Panc1 (cell line): ENCODE results near the gene MRPL48. TPM values are rescaled to one million over a fixed set of nuclear protein-coding genes. Genes with fewer than 3 reads are reported as not detected.

Source experiments
- ATAC-seq: fragments of 200-7000 bp; cut with Tn5 transposase; 2 replicates; pipeline ENCODE4 v1.9.1; 2020; ENCODE audit warnings: mild to moderate bottlenecking, moderate library complexity
- BruUV-seq: library from RNA; stranded (reverse); fragments of 400-500 nt; replicated peaks from 2 replicates; lab custom pipeline; 2021; lab: Mats Ljungman, UMichigan
- CTCF ChIA-PET: fragments of 300-600 bp; sonication (Branson Sonifier 250); formaldehyde crosslinking; loops from one replicate; lab custom pipeline; 2022; ENCODE audit warnings: antibody characterized with exemption; lab: Charles Lee
- POLR2A ChIA-PET: fragments of 300-600 bp; sonication (Branson Sonifier 250); formaldehyde crosslinking; loops from one replicate; lab custom pipeline; 2022; ENCODE audit warnings: antibody characterized with exemption; lab: Charles Lee
- DNase-seq: peaks from one replicate; pipeline ENCODE4 v3.0.0-alpha.2; 2010; ENCODE audit warnings: low read depth, low spot score
- H3K27ac ChIP-seq: 2 replicates; pipeline ENCODE4 v1.5.1; 2011; ENCODE audit warnings: mild to moderate bottlenecking, low read length, inconsistent platforms
- H3K27me3 ChIP-seq: fragments of 200-500 bp; sonication (Bioruptor generic); 2 replicates; pipeline ENCODE4 v1.6.0; 2014; ENCODE audit warnings: low read length, inconsistent platforms; ENCODE audit not compliant: control insufficient read depth, insufficient read depth
- H3K36me3 ChIP-seq: fragments of 200-500 bp; sonication (Bioruptor generic); 2 replicates; pipeline ENCODE4 v1.5.1; 2014; ENCODE audit warnings: inconsistent platforms, mild to moderate bottlenecking, low read length, moderate library complexity; ENCODE audit not compliant: control insufficient read depth, insufficient read depth
- H3K4me1 ChIP-seq: 2 replicates; pipeline ENCODE4 v1.5.1; 2011; ENCODE audit warnings: inconsistent platforms, mild to moderate bottlenecking, low read length, moderate library complexity; ENCODE audit not compliant: control insufficient read depth, insufficient read depth
- H3K4me3 ChIP-seq, 2 experiments: 2 replicates each; pipeline ENCODE4 v1.5.1; 2011 to 2012; ENCODE audit warnings: low read depth in 2 of 2, low read length in 2 of 2, mild to moderate bottlenecking in 2 of 2, inconsistent platforms in 1 of 2, moderate library complexity in 1 of 2
- H3K9me3 ChIP-seq: fragments of 200-500 bp; sonication (Bioruptor generic); 2 replicates; pipeline ENCODE4 v1.5.1; 2014; ENCODE audit warnings: low read depth, mild to moderate bottlenecking, inconsistent platforms, low read length, moderate library complexity; ENCODE audit not compliant: control insufficient read depth, insufficient read depth
- POLR2AphosphoS5 ChIP-seq: IDR thresholded peaks from 2 replicates; pipeline ENCODE4 v1.6.1; 2012; ENCODE audit warnings: mild to moderate bottlenecking, low read depth, low read length, moderate library complexity
- SIN3A ChIP-seq: IDR thresholded peaks from 2 replicates; pipeline ENCODE4 v1.6.1; 2012; ENCODE audit warnings: low read depth, mild to moderate bottlenecking, low read length, moderate library complexity, borderline replicate concordance; ENCODE audit not compliant: insufficient read depth
- TCF7L2 ChIP-seq: IDR thresholded peaks from 2 replicates; pipeline ENCODE4 v1.6.1; 2011; ENCODE audit warnings: mild to moderate bottlenecking, low read depth, low read length, inconsistent platforms
- in situ Hi-C: cut with HindIII; loops from 2 replicates; pipeline ENCODE4 v1.10.0; 2016; ENCODE audit warnings: low sequenced_read_pairs, low pct_unique_long_range_greater_than_20kb
- intact Hi-C: fragments of 100-400 bp; cut with micrococcal nuclease; formaldehyde crosslinking; loops from one replicate; pipeline ENCODE4 v1.10.0; 2022; ENCODE audit not compliant: unreplicated experiment
- total RNA-seq: library from RNA; stranded (reverse); gene quantifications from one replicate; pipeline ENCODE4 v1.2.1, GENCODE V29; 2021; ENCODE audit not compliant: unreplicated experiment
- TF ChIP-seq, protein P1 (sequence below): fragments of 450-650 bp; IDR thresholded peaks from 2 replicates; pipeline ENCODE4 v1.5.1; 2017; ENCODE audit warnings: mild to moderate bottlenecking
- TF ChIP-seq, protein P2 (sequence below), 2 experiments: IDR thresholded peaks; 2 replicates each; pipeline ENCODE4 v1.6.1; 2011 to 2012; ENCODE audit warnings: low read depth in 2 of 2, control low read depth in 1 of 2, low read length in 1 of 2, mild to moderate bottlenecking in 1 of 2, moderate library complexity in 1 of 2; ENCODE audit not compliant: insufficient read depth in 1 of 2

Gene MRPL48
- total RNA-seq, 1 experiment from 2014 or later: 42.0 TPM

DNA sequence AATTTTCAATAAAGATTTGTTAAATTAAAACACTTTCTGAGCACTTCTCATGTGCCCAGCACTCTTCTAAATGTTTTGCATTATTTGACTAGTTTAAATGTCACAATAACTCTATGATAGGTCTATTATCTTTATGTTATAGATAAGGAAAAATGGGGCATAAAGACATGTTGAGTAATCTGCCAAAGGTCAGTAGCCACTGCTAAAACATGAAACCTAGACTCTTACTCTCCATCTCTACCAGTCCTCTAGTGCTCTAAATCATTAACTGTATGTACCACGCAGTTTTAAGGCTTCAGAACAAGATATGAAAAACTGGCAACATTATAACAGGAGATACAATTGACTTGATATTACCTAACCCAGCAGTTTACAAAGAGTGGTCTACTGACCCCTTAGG, 33.7 kb upstream of the MRPL48 start:
- BruUV-seq: no TSS peak
- DNase-seq (no peak), ATAC-seq (no peak)
- H3K27ac ChIP-seq: no peak overlapping the region
- CTCF ChIA-PET: no interaction called here
- in situ Hi-C loops: no loop called here
- H3K27me3 ChIP-seq: no peaks in the 10 kb centered on the region
- POLR2A ChIA-PET: interaction anchor here (0.6 kb wide), 1 partner anchor 94 kb away, joined by 3 read pairs; no protein-coding TSS in a partner anchor
- no peaks in the 10 kb centered on the region for H3K36me3 ChIP-seq
- intact Hi-C loops: no loop called here
- H3K4me1 ChIP-seq: peaks cover 17% of the 10 kb centered on the region; the same call in 1 of the 2 replicates
- H3K4me3 ChIP-seq: no peak overlapping the region
- no peaks in the 10 kb centered on the region for H3K9me3 ChIP-seq
- TF ChIP-seq, protein P1, sequence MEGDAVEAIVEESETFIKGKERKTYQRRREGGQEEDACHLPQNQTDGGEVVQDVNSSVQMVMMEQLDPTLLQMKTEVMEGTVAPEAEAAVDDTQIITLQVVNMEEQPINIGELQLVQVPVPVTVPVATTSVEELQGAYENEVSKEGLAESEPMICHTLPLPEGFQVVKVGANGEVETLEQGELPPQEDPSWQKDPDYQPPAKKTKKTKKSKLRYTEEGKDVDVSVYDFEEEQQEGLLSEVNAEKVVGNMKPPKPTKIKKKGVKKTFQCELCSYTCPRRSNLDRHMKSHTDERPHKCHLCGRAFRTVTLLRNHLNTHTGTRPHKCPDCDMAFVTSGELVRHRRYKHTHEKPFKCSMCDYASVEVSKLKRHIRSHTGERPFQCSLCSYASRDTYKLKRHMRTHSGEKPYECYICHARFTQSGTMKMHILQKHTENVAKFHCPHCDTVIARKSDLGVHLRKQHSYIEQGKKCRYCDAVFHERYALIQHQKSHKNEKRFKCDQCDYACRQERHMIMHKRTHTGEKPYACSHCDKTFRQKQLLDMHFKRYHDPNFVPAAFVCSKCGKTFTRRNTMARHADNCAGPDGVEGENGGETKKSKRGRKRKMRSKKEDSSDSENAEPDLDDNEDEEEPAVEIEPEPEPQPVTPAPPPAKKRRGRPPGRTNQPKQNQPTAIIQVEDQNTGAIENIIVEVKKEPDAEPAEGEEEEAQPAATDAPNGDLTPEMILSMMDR: no peak

DNA sequence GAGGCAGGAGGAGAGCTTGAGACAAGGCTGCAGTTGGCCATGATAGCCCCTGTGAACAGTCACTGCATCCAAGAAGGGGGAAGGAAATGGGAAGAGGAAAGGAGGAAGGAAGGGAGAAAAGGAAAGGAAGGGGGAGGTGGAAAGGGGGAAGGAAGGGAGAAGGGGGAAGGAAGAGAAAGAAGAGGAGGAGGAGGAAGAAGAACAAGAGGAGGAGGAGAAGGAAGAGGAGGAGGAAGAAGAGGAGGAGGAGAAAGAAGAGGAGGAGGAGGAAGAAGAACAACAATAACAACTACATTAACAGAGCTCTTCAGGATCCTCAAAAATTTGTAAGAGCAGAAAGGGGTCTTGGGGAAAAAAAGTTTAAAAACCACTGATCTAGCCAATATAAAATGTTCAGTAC, 32.0 kb upstream of the MRPL48 start:
- no peak for ATAC-seq
- Histone ChIP-seq H3K4me1 (peaks cover 21% of the 10 kb centered on the region; the same call in 1 of the 2 replicates), H3K27ac (no peak overlapping the region), H3K4me3 (no peak overlapping the region), H3K36me3 (no peaks in the 10 kb centered on the region), H3K9me3 (no peaks in the 10 kb centered on the region), H3K27me3 (no peaks in the 10 kb centered on the region)
- ChIA-PET CTCF (no interaction called here), POLR2A (no interaction called here)
- TF ChIP-seq SIN3A: no peak
- TF ChIP-seq, protein P2, sequence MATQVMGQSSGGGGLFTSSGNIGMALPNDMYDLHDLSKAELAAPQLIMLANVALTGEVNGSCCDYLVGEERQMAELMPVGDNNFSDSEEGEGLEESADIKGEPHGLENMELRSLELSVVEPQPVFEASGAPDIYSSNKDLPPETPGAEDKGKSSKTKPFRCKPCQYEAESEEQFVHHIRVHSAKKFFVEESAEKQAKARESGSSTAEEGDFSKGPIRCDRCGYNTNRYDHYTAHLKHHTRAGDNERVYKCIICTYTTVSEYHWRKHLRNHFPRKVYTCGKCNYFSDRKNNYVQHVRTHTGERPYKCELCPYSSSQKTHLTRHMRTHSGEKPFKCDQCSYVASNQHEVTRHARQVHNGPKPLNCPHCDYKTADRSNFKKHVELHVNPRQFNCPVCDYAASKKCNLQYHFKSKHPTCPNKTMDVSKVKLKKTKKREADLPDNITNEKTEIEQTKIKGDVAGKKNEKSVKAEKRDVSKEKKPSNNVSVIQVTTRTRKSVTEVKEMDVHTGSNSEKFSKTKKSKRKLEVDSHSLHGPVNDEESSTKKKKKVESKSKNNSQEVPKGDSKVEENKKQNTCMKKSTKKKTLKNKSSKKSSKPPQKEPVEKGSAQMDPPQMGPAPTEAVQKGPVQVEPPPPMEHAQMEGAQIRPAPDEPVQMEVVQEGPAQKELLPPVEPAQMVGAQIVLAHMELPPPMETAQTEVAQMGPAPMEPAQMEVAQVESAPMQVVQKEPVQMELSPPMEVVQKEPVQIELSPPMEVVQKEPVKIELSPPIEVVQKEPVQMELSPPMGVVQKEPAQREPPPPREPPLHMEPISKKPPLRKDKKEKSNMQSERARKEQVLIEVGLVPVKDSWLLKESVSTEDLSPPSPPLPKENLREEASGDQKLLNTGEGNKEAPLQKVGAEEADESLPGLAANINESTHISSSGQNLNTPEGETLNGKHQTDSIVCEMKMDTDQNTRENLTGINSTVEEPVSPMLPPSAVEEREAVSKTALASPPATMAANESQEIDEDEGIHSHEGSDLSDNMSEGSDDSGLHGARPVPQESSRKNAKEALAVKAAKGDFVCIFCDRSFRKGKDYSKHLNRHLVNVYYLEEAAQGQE (IDR thresholded peaks at IDR 0.05; ENCODE audit: insufficient read depth in 1 of 2, low read depth in 2 of 2, low read length in 1 of 2): no peak
- no peak for TF ChIP-seq TCF7L2
- TF ChIP-seq, protein P1: no peak
- TF ChIP-seq POLR2AphosphoS5: no peak
- intact Hi-C loops (no loop called here), in situ Hi-C loops (no loop called here)
- no TSS peak for BruUV-seq
- no peak for DNase-seq

DNA sequence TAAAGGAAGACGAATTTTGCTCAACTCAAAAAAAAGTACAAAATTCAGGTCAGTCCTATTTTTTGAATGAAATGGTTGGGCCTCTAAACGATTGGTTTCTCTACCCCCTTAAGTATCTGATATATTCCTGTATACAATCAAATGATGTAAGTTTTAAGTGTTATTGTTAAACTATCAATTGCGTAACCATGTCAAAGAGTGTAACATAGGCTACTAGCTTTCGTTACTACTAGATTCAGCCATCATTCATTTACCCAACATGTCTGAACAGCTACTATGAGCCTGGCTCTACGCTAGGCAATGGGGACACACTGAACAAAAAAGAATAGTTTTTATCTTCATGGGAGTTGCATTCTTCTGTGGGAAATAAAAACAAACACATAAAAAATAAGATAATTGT, 30.1 kb upstream of the MRPL48 start:
- DNase-seq (no peak), ATAC-seq (no peak)
- H3K27me3 ChIP-seq: no peaks in the 10 kb centered on the region
- in situ Hi-C loops (no loop called here), intact Hi-C loops (no loop called here)
- TF ChIP-seq, protein P2 (IDR thresholded peaks at IDR 0.05; ENCODE audit: insufficient read depth in 1 of 2, low read depth in 2 of 2, low read length in 1 of 2): no peak
- no peak for TF ChIP-seq POLR2AphosphoS5
- ChIA-PET CTCF (no interaction called here), POLR2A (no interaction called here)
- no peak overlapping the region for H3K4me3 ChIP-seq
- no peaks in the 10 kb centered on the region for H3K36me3 ChIP-seq
- peaks cover 21% of the 10 kb centered on the region; the same call in 1 of the 2 replicates for H3K4me1 ChIP-seq
- no peaks in the 10 kb centered on the region for H3K9me3 ChIP-seq
- no TSS peak for BruUV-seq
- H3K27ac ChIP-seq: no peak overlapping the region
